Spleen (tissue), 7 donors: Measurements from ENCODE around the gene NUFIP2.

Experiments
- POLR2A ChIP-seq, 3 donors: fragments of 450-650 bp; IDR thresholded peaks; one replicate each; pipeline ENCODE4 v1.5.1; 2017; ENCODE audit warnings: antibody characterized with exemption in 3 of 3, mild to moderate bottlenecking in 1 of 3
- POLR2AphosphoS5 ChIP-seq, 3 donors: sonication (generic); formaldehyde crosslinking; IDR thresholded peaks; one replicate each; pipeline ENCODE4 v1.5.1; 2017; ENCODE audit warnings: antibody characterized with exemption in 3 of 3
- TF ChIP-seq, protein P1 (sequence below), 11 experiments: fragments of 200-600 bp in 7 of 11; fragments of 450-650 bp in 4 of 11; sonication (generic) in 4 of 11; IDR thresholded peaks in 8 of 11; conservative IDR thresholded peaks in 3 of 11; 1 replicate in 7 of 11; 2 replicates in 4 of 11; pipeline versions ENCODE4 v1.4.0 to v1.8.0; 2016 to 2021; ENCODE audit warnings: antibody characterized with exemption in 11 of 11, inconsistent platforms in 4 of 11, mild to moderate bottlenecking in 1 of 11
- donor health status: DM: no; HTN: no; CAD: no; lungs with moderate emphysema.
- donor health status: DM: no; HTN: no; CAD: no.
- donor health status: DM: no; HTN: no; CAD: no.

DNA sequence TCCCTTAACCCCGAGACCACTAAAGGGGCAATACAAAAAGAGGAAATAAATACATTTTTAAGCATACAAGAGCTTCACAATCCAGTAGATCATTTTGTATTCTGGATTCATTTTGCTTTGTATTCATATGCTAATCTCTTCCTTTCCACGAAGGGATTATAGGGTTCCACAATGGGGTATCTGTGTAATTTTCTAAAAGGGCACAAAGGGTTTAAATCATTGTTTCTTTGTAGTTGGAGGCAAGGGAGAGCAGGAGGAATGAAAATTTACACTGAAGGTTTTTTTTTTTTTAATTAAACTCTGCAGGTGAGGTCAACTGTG is 592 bp upstream of the NUFIP2 start:
- TF ChIP-seq, protein P1, sequence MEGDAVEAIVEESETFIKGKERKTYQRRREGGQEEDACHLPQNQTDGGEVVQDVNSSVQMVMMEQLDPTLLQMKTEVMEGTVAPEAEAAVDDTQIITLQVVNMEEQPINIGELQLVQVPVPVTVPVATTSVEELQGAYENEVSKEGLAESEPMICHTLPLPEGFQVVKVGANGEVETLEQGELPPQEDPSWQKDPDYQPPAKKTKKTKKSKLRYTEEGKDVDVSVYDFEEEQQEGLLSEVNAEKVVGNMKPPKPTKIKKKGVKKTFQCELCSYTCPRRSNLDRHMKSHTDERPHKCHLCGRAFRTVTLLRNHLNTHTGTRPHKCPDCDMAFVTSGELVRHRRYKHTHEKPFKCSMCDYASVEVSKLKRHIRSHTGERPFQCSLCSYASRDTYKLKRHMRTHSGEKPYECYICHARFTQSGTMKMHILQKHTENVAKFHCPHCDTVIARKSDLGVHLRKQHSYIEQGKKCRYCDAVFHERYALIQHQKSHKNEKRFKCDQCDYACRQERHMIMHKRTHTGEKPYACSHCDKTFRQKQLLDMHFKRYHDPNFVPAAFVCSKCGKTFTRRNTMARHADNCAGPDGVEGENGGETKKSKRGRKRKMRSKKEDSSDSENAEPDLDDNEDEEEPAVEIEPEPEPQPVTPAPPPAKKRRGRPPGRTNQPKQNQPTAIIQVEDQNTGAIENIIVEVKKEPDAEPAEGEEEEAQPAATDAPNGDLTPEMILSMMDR (IDR thresholded peaks at IDR 0.05 in 8 of 11, conservative IDR thresholded peaks at IDR 0.05 in 3 of 11) = no peak
- TF ChIP-seq POLR2A (IDR thresholded peaks at IDR 0.05) (no peak), POLR2AphosphoS5 (IDR thresholded peaks at IDR 0.05) (no peak)
